Uterus (tissue), 4 donors: ENCODE results near the gene CDC25C. TPM values are rescaled to one million over a fixed set of nuclear protein-coding genes. Genes with fewer than 3 reads are reported as not detected.
"Not testable (repeated sequence)": the region's sequence is repeated elsewhere in the genome, so short reads cannot be mapped to it uniquely, and the experiment has no call there.

Experiments used
- DNase-seq, 2 donors: peaks; one replicate each; pipeline ENCODE4 v3.0.0-alpha.2; 2019 to 2020
- H3K27ac ChIP-seq, 2 donors: fragments of 200-600 bp; sonication (generic); 1 replicate in 1 of 2; 2 replicates in 1 of 2; pipeline ENCODE4 v1.5.1; 2016 to 2018
- H3K27me3 ChIP-seq, 2 donors: fragments of 200-600 bp; sonication (generic); one replicate each; pipeline ENCODE4 v1.5.1; 2018 to 2019; ENCODE audit warnings: control low read depth in 1 of 2
- H3K36me3 ChIP-seq, 2 donors: fragments of 200-600 bp; sonication (generic); one replicate each; pipeline ENCODE4 v1.5.1; 2019; ENCODE audit warnings: control low read depth in 1 of 2
- H3K4me1 ChIP-seq, 2 donors: fragments of 200-600 bp; sonication (generic); one replicate each; pipeline ENCODE4 v1.5.1; 2018 to 2019; ENCODE audit warnings: control low read depth in 1 of 2
- H3K4me3 ChIP-seq, 2 donors: fragments of 200-600 bp; sonication (generic); 1 replicate in 1 of 2; 2 replicates in 1 of 2; pipeline ENCODE4 v1.5.1; 2018 to 2019; ENCODE audit warnings: mild to moderate bottlenecking in 1 of 2
- H3K9me3 ChIP-seq, 2 donors: fragments of 200-600 bp; sonication (generic); one replicate each; pipeline ENCODE4 v1.5.1; 2019; ENCODE audit warnings: control low read depth in 1 of 2
- CTCF ChIP-seq, 4 experiments: fragments of 200-600 bp in 2 of 4; fragments of 450-650 bp in 2 of 4; sonication (generic) in 2 of 4; IDR thresholded peaks; one replicate each; pipeline ENCODE4 v1.5.1; 2016 to 2019; ENCODE audit warnings: antibody characterized with exemption in 4 of 4, mild to moderate bottlenecking in 2 of 4, moderate library complexity in 1 of 4
- POLR2A ChIP-seq, 2 donors: fragments of 450-650 bp; IDR thresholded peaks; one replicate each; pipeline ENCODE4 v1.6.1; 2016; ENCODE audit warnings: antibody characterized with exemption in 2 of 2, mild to moderate bottlenecking in 1 of 2, moderate library complexity in 1 of 2
- intact Hi-C: fragments of 100-400 bp; cut with DNase I; formaldehyde crosslinking; loops from one replicate; pipeline ENCODE4 v1.15.1; 2023; ENCODE audit warnings: low total_unique reads
- total RNA-seq, 4 donors: library from RNA; depleted of rRNA in 3 of 4; stranded (reverse); fragments of >200 nt in 3 of 4; gene quantifications; one replicate each; pipeline versions ENCODE4 v1.1.0 to v1.2.4, GENCODE V29; 2014 to 2023
- donor health status: DM: yes; HTN: yes; CAD: no.

The CDC25C gene
- total RNA-seq, 4 donors from 2014 or later, result 4.6 TPM; not detected in 3

GRCh38 chr5:138330813-138331448 lies 673 bp downstream of the CDC25C start:
- DNase-seq, result no peak
- no peaks in the 10 kb centered on the region for H3K9me3 ChIP-seq
- no peaks in the 10 kb centered on the region for H3K36me3 ChIP-seq
- peak overlapping the region; percentile 22 to 32 for H3K4me3 ChIP-seq
- H3K27ac ChIP-seq, result no peak overlapping the region
- no peaks in the 10 kb centered on the region for H3K27me3 ChIP-seq
- intact Hi-C loops, result no loop called here
- TF ChIP-seq POLR2A (IDR thresholded peaks at IDR 0.05) (no peak), CTCF (IDR thresholded peaks at IDR 0.05) (no peak)
- H3K4me1 ChIP-seq, result no peaks in the 10 kb centered on the region

GRCh38 chr5:138318211-138318610 lies 13.4 kb downstream of the CDC25C start:
- H3K4me3 ChIP-seq, intact Hi-C loops, H3K9me3 ChIP-seq, H3K36me3 ChIP-seq, H3K4me1 ChIP-seq, H3K27ac ChIP-seq, H3K27me3 ChIP-seq, DNase-seq: not testable (repeated sequence)

GRCh38 chr5:138316355-138316754 lies 15.2 kb downstream of the CDC25C start:
- no peak overlapping the region for H3K27ac ChIP-seq
- intact Hi-C loops, result no loop called here
- no peak for DNase-seq
- no peaks in the 10 kb centered on the region for H3K4me1 ChIP-seq
- H3K9me3 ChIP-seq, result no peaks in the 10 kb centered on the region
- no peaks in the 10 kb centered on the region for H3K36me3 ChIP-seq
- no peaks in the 10 kb centered on the region for H3K27me3 ChIP-seq
- TF ChIP-seq POLR2A (IDR thresholded peaks at IDR 0.05), result no peak
- H3K4me3 ChIP-seq, result no peak overlapping the region

GRCh38 chr5:138315751-138316278 lies 15.8 kb downstream of the CDC25C start:
- Histone ChIP-seq H3K36me3 (no peaks in the 10 kb centered on the region), H3K4me1 (no peaks in the 10 kb centered on the region), H3K27ac (no peak overlapping the region), H3K27me3 (no peaks in the 10 kb centered on the region), H3K9me3 (no peaks in the 10 kb centered on the region), H3K4me3 (no peak overlapping the region)
- DNase-seq, result no peak
- no peak for TF ChIP-seq CTCF (IDR thresholded peaks at IDR 0.05)
- no peak for TF ChIP-seq POLR2A (IDR thresholded peaks at IDR 0.05)
- intact Hi-C loops, result no loop called here

GRCh38 chr5:138305797-138306196 lies 25.8 kb downstream of the CDC25C start:
- Histone ChIP-seq H3K36me3 (no peaks in the 10 kb centered on the region), H3K4me1 (no peaks in the 10 kb centered on the region), H3K4me3 (no peak overlapping the region), H3K27me3 (no peaks in the 10 kb centered on the region), H3K27ac (no peak overlapping the region), H3K9me3 (no peaks in the 10 kb centered on the region)
- intact Hi-C loops, result no loop called here
- DNase-seq, result no peak
- no peak for TF ChIP-seq CTCF (IDR thresholded peaks at IDR 0.05)
- no peak for TF ChIP-seq POLR2A (IDR thresholded peaks at IDR 0.05)

GRCh38 chr5:138303372-138303771 lies 28.2 kb downstream of the CDC25C start:
- intact Hi-C loops, result no loop called here
- DNase-seq, result no peak
- H3K27ac ChIP-seq, result no peak overlapping the region
- no peak overlapping the region for H3K4me3 ChIP-seq
- TF ChIP-seq CTCF (IDR thresholded peaks at IDR 0.05), result no peak
- TF ChIP-seq POLR2A (IDR thresholded peaks at IDR 0.05), result no peak
- H3K9me3 ChIP-seq, result no peaks in the 10 kb centered on the region
- H3K36me3 ChIP-seq, result no peaks in the 10 kb centered on the region
- H3K4me1 ChIP-seq, result no peaks in the 10 kb centered on the region
- no peaks in the 10 kb centered on the region for H3K27me3 ChIP-seq
